Naive thymus-derived CD8-positive, alpha-beta T cell (primary cell): ENCODE data around the gene IFT74. TPM values are rescaled to one million over a fixed set of nuclear protein-coding genes. Genes with fewer than 3 reads are reported as not detected.

ENCODE experiments used
- ATAC-seq, 2 donors: fragments of 150-1000 bp; cut with Tn5 transposase in 1 of 2; sonication (Bioruptor Pico), chemical (Tn5 transposase) in 1 of 2; 1 replicate in 1 of 2; 2 replicates in 1 of 2; pipeline ENCODE4 v1.10.0; 2021; ENCODE audit warnings: mild to moderate bottlenecking in 2 of 2, moderate library complexity in 2 of 2
- POLR2A ChIA-PET: fragments of 350-600 bp; sonication (Branson Sonifier 250); formaldehyde crosslinking; loops from one replicate; lab custom pipeline; 2021; ENCODE audit warnings: antibody characterized with exemption; lab: Charles Lee
- DNase-seq, 10 donors: peaks; one replicate each; pipeline versions ENCODE4 v3.0.0 to v3.0.0-alpha.2; 2020 to 2022
- H3K27ac Mint-ChIP-seq, 10 donors: one replicate each; pipeline ENCODE4 v1.8.0; 2020 to 2022; ENCODE audit warnings: mild to moderate bottlenecking in 10 of 10, mixed read lengths in 10 of 10, moderate library complexity in 4 of 10, inconsistent platforms in 1 of 10
- H3K27me3 Mint-ChIP-seq, 5 donors: one replicate each; pipeline ENCODE4 v1.8.0; 2021 to 2022; ENCODE audit warnings: mixed read lengths in 5 of 5
- H3K36me3 Mint-ChIP-seq, 3 donors: one replicate each; pipeline ENCODE4 v1.8.0; 2020 to 2022; ENCODE audit warnings: mixed read lengths in 3 of 3, mild to moderate bottlenecking in 2 of 3, inconsistent platforms in 1 of 3
- H3K4me1 Mint-ChIP-seq, 4 donors: one replicate each; pipeline ENCODE4 v1.8.0; 2021 to 2022; ENCODE audit warnings: mixed read lengths in 4 of 4
- H3K4me3 Mint-ChIP-seq, 10 donors: one replicate each; pipeline ENCODE4 v1.8.0; 2020 to 2022; ENCODE audit warnings: mild to moderate bottlenecking in 10 of 10, mixed read lengths in 10 of 10, moderate library complexity in 6 of 10, inconsistent platforms in 1 of 10
- H3K9me3 Mint-ChIP-seq, 9 donors: one replicate each; pipeline ENCODE4 v1.8.0; 2020 to 2022; ENCODE audit warnings: mixed read lengths in 9 of 9, mild to moderate bottlenecking in 3 of 9, inconsistent platforms in 1 of 9, moderate library complexity in 1 of 9
- polyA plus RNA-seq, 3 donors: library from polyadenylated mRNA; unstranded; fragments of 300-500 nt; fragmentation: Illumina TruSeq; gene quantifications; one replicate each; pipeline ENCODE4 v1.2.3, GENCODE V29; 2021
- total RNA-seq, 8 experiments: library from RNA in 2 of 8; stranded (reverse) in 2 of 8; gene quantifications; one replicate each; pipeline ENCODE4 v1.2.3 and lab custom pipeline; 2021 to 2026

IFT74 gene
- total and polyA plus RNA-seq, 5 experiments from 2014 or later: 7.5 to 15.4 (median 10.9) TPM

DNA sequence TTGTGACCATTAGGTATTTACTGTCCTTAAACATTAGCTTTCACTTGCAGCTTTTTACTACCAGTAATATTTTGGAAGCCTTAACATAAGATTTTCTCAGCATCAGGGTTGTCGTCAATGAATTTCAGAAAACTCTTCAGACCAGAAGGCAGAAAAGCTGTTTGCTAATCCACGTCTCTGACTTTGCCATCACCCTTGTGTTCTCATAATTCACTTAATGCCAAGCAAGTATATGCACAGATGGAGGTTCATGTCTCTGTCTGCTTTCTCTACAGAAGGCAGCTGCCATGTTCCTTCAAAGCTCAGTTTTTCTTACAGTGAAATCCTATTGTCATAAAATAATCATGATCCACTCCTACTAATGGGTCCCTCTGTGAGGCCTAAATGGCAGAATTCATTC is 87.0 kb downstream of the IFT74 start:
- Mint-ChIP-seq H3K36me3 (peaks cover 0 to 22% (median 0%) of the 10 kb centered on the region in 3 donors), H3K27ac (no peak overlapping the region), H3K4me3 (no peak overlapping the region), H3K4me1 (no peaks in the 10 kb centered on the region), H3K27me3 (no peaks in the 10 kb centered on the region), H3K9me3 (no peaks in the 10 kb centered on the region)
- ATAC-seq: no peak
- no peak for DNase-seq
- POLR2A ChIA-PET: no interaction called here

GRCh38 chr9:27047136-27047535 is 90.9 kb downstream of the IFT74 start:
- no peaks in the 10 kb centered on the region for H3K4me1 Mint-ChIP-seq
- no peak overlapping the region for H3K27ac Mint-ChIP-seq
- H3K9me3 Mint-ChIP-seq: no peaks in the 10 kb centered on the region
- DNase-seq: no peak
- POLR2A ChIA-PET: no interaction called here
- H3K36me3 Mint-ChIP-seq: peaks cover 0 to 40% (median 17%) of the 10 kb centered on the region in 3 donors
- no peaks in the 10 kb centered on the region for H3K27me3 Mint-ChIP-seq
- ATAC-seq: no peak
- no peak overlapping the region for H3K4me3 Mint-ChIP-seq

DNA sequence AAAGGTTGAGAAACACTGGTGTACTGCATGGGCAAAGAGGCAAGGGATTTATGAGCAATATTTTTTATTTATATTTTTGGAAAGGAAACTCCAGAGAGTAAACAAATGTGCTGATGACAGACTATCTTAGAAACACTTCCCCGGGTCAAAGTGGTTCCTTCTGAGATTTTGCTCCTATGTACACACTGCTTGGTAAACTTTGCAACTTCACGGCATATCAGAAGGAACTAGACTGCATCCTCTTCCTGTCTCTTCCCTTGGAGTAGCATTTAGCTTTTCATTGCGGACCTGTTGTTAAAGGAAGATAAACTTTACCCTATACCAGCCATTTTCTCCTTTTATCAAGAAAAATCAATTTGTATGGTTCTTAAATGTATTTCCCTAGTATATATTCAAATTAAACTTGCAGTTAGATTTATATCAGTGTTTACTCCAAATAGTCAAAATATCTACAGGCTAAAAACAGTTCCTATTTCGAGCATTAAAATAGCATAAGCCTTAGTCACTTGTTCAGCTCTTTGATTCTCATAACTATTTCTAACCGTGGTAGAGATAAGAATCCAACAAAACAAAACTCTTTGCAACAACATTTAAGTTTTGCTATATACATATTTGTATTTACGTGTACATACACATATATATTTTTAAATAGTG is 97.3 kb downstream of the IFT74 start:
- DNase-seq: no peak

GRCh38 chr9:27054125-27054524 is 97.9 kb downstream of the IFT74 start:
- Mint-ChIP-seq H3K27me3 (no peaks in the 10 kb centered on the region), H3K4me1 (no peaks in the 10 kb centered on the region), H3K36me3 (peaks cover 0 to 56% (median 21%) of the 10 kb centered on the region in 3 donors), H3K4me3 (no peak overlapping the region), H3K9me3 (no peaks in the 10 kb centered on the region), H3K27ac (no peak overlapping the region)
- POLR2A ChIA-PET: no interaction called here
- ATAC-seq (no peak), DNase-seq (no peak)

More for the DNA sequence above, 97.3 kb downstream of the IFT74 start:
- Mint-ChIP-seq H3K4me3 (no peak overlapping the region), H3K9me3 (no peaks in the 10 kb centered on the region), H3K36me3 (peaks cover 0 to 55% (median 22%) of the 10 kb centered on the region in 3 donors), H3K27me3 (no peaks in the 10 kb centered on the region), H3K27ac (no peak overlapping the region), H3K4me1 (no peaks in the 10 kb centered on the region)
- ATAC-seq: no peak
- POLR2A ChIA-PET: no interaction called here

- DNase-seq: no peak
- Mint-ChIP-seq H3K9me3 (no peaks in the 10 kb centered on the region), H3K36me3 (peaks cover 0 to 57% (median 22%) of the 10 kb centered on the region in 3 donors), H3K4me3 (no peak overlapping the region), H3K27ac (no peak overlapping the region), H3K4me1 (no peaks in the 10 kb centered on the region), H3K27me3 (no peaks in the 10 kb centered on the region)
- ATAC-seq: no peak
- POLR2A ChIA-PET: no interaction called here
Observed at GRCh38 chr9:27054841-27055240, 98.6 kb downstream of the IFT74 start.

- H3K27ac Mint-ChIP-seq: no peak overlapping the region
- peaks cover 0 to 58% (median 21%) of the 10 kb centered on the region in 3 donors for H3K36me3 Mint-ChIP-seq
- no peak for DNase-seq
- H3K4me3 Mint-ChIP-seq: no peak overlapping the region
- no peak for ATAC-seq
- no peaks in the 10 kb centered on the region for H3K27me3 Mint-ChIP-seq
- no peaks in the 10 kb centered on the region for H3K4me1 Mint-ChIP-seq
- no peaks in the 10 kb centered on the region for H3K9me3 Mint-ChIP-seq
- POLR2A ChIA-PET: no interaction called here
Observed at GRCh38 chr9:27059412-27059811, 103.2 kb downstream of the IFT74 start.

DNA sequence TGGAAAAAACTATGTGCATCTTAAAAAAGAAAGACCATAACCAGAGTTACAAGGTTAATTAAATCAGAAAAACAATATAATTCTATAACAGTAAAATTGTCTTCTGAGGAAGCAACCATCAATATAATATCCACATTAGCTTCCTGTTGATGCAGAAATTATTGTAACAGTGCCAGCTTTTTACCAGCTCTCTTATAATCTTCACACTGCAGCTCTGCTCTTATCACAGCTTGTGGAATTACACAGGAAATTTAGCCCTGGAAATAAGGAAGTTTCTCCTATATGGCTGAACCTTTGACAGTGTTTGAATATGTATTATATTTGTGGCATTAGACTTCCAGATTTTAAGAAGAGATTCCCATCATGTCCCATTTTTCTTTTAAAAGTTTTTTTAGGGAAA is 103.7 kb downstream of the IFT74 start:
- H3K9me3 Mint-ChIP-seq: no peaks in the 10 kb centered on the region
- no peak overlapping the region for H3K27ac Mint-ChIP-seq
- H3K27me3 Mint-ChIP-seq: no peaks in the 10 kb centered on the region
- DNase-seq: no peak
- no peaks in the 10 kb centered on the region for H3K4me1 Mint-ChIP-seq
- no peak overlapping the region for H3K4me3 Mint-ChIP-seq
- POLR2A ChIA-PET: no interaction called here
- no peak for ATAC-seq
- peaks cover 0 to 53% (median 21%) of the 10 kb centered on the region in 3 donors for H3K36me3 Mint-ChIP-seq

- H3K27ac Mint-ChIP-seq: no peak overlapping the region
- H3K9me3 Mint-ChIP-seq: no peaks in the 10 kb centered on the region
- no peak for ATAC-seq
- H3K4me1 Mint-ChIP-seq: no peaks in the 10 kb centered on the region
- POLR2A ChIA-PET: no interaction called here
- no peaks in the 10 kb centered on the region for H3K27me3 Mint-ChIP-seq
- peaks cover 0 to 21% (median 16%) of the 10 kb centered on the region in 3 donors for H3K36me3 Mint-ChIP-seq
- DNase-seq: no peak
- no peak overlapping the region for H3K4me3 Mint-ChIP-seq
Observed at GRCh38 chr9:27065288-27065687, 109.1 kb downstream of the IFT74 start.

DNA sequence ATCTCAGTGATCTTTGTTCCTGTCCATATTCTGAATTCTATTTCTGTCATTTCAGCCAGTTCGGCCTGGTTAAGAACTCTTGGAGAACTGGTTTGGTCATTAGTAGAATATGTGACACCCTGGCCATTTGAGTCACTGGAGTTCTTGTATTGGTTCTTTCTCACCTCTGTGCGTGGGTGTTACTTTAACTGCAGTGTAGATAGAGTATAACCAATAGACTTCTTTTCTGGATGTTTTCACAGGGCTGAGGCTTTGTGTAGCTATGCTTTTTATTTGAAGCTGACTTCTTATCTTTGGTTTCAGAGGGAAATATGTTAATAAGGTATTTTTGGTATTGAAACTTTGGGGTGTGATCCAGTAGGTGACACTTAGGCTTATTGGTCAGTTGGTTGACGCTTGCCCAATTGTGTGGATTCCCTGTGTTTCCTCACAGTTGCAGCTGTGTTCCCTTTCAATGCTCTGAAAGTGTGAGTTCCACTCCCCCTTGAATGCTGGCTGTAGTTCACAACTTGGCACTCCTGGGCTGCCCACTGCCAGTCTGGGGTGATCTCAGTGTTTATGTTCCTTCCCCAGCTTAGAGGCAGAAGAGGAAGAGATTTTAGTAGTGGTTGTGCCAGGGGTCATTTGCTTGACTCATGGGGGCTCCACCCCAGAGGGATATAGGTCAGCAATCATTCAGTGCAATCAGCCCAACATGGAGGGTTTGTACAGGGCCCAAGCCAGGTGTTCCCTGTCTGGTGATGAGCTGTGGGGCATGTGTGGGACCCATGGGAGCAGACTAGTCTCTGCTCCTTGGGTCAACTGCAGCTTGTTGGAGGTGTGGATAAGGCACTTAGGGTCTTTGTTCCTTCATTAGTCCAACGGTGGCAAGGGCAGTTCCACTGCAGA is 117.9 kb downstream of the IFT74 start:
- no peak overlapping the region for H3K27ac Mint-ChIP-seq

DNA sequence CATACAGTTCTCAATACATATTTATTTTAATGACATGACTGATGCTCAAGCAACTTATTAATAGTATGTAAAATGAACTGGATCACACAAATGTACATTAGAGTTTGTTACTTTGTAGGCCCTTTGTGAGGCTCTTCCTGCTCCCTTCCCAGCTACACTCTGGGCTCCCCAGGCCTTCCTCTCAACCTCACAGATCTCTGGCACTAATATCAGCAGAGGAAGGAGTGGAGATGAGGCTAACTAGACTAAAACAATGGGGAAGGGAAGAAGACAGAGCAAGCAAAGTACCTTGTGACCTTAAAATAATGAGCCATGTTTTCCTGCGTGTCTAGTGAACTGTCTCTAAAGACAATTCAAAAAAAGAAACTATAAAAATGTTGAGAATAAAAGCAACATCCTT is 122.5 kb downstream of the IFT74 start:
- no peak overlapping the region for H3K27ac Mint-ChIP-seq
- no peak overlapping the region for H3K4me3 Mint-ChIP-seq
- no peaks in the 10 kb centered on the region for H3K27me3 Mint-ChIP-seq
- no peak for ATAC-seq
- H3K4me1 Mint-ChIP-seq: peaks cover 0 to 2% (median 0%) of the 10 kb centered on the region in 4 donors
- DNase-seq: no peak
- POLR2A ChIA-PET: no interaction called here
- peaks cover 0 to 2% (median 0%) of the 10 kb centered on the region in 9 donors for H3K9me3 Mint-ChIP-seq
- peaks cover 7 to 21% (median 9%) of the 10 kb centered on the region in 3 donors for H3K36me3 Mint-ChIP-seq

More for the DNA sequence above, 117.9 kb downstream of the IFT74 start:
- DNase-seq: no peak
- ATAC-seq: no peak
- H3K4me3 Mint-ChIP-seq: no peak overlapping the region
- H3K27me3 Mint-ChIP-seq: no peaks in the 10 kb centered on the region
- peaks cover 0 to 5% (median 0%) of the 10 kb centered on the region in 9 donors for H3K9me3 Mint-ChIP-seq
- peaks cover 0 to 5% (median 0%) of the 10 kb centered on the region in 4 donors for H3K4me1 Mint-ChIP-seq
- peaks cover 14 to 39% (median 18%) of the 10 kb centered on the region in 3 donors for H3K36me3 Mint-ChIP-seq
- POLR2A ChIA-PET: no interaction called here

GRCh38 chr9:27085456-27085855 is 129.2 kb downstream of the IFT74 start:
- DNase-seq (no peak), ATAC-seq (no peak)
- no peak overlapping the region for H3K27ac Mint-ChIP-seq
- no peaks in the 10 kb centered on the region for H3K36me3 Mint-ChIP-seq
- no peak overlapping the region for H3K4me3 Mint-ChIP-seq
- no peaks in the 10 kb centered on the region for H3K27me3 Mint-ChIP-seq
- no peaks in the 10 kb centered on the region for H3K4me1 Mint-ChIP-seq
- POLR2A ChIA-PET: no interaction called here
- H3K9me3 Mint-ChIP-seq: no peaks in the 10 kb centered on the region

DNA sequence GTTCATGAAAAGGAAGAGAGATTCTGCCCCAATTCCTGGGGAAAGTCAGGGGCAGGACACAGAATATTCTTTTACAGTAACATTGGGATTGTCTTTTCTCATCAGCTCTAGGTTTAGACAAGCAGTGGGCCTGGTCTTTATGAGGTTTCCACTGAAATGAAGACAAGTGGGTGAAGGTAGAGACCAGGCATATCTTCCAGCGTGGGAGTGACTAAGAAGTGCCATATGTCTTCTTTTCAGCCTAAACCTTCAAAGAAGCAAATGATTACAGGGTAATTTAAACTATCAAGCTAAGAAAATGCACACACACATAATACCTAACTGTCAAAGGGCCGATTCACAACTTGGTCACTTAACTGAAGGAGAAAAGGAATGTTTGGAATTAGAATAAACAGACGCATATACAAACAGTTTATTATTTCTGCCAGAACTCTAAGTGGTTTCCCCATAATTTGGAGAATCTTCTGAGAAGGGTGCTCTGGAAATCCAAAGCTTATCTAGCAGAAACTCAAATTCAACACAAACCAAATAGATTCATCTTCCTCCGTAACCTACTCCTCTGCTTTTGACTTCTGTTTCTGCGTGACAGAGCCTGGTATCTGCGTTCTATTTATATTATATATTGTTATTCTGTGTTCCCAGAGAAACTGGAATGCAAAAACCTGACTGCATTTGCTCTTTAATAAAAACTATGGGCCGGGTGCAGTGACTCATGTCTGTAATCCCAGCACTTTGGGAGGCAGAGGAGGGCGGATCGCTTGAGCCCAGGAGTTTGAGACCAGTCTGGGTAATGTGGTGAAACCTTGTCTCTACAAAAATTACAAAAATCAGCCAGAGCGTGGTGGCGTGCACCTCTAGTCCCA is 130.8 kb downstream of the IFT74 start:
- POLR2A ChIA-PET: no interaction called here
- Mint-ChIP-seq H3K4me1 (no peaks in the 10 kb centered on the region), H3K9me3 (no peaks in the 10 kb centered on the region), H3K27me3 (peaks cover 0 to 4% (median 0%) of the 10 kb centered on the region in 5 donors), H3K4me3 (no peak overlapping the region), H3K36me3 (peaks cover 0 to 4% (median 0%) of the 10 kb centered on the region in 3 donors), H3K27ac (no peak overlapping the region)
- no peak for DNase-seq
- ATAC-seq: no peak
